ENCODE results near the gene NRROS.
A peak's percentile ranks its signal among the peaks of the same experiment; 100 is the strongest.
"Not testable (repeated sequence)": the region's sequence is repeated elsewhere in the genome, so short reads cannot be mapped to it uniquely, and the experiment has no call there.

NRROS gene

DNA sequence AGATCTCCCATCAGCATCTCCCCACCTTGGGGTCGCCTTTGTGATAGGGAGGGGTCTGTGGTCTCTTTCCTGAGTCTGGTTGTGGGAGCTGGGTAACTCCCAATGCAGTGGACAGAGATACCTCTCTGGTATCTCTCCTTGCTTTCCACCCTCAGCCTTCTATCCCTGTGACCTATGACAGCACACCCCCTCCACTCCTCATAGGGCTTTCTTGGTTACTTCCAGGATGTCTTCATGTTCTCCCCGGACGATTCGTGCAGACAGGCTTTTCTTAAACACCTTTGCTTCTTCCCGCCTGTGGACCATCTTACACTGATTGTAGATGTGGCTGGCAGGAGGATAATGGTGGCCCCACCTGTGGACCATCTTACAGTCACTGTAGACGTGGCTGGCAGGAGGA is 14.2 kb upstream of the NRROS start:
- DNase-seq, result no peak

DNA sequence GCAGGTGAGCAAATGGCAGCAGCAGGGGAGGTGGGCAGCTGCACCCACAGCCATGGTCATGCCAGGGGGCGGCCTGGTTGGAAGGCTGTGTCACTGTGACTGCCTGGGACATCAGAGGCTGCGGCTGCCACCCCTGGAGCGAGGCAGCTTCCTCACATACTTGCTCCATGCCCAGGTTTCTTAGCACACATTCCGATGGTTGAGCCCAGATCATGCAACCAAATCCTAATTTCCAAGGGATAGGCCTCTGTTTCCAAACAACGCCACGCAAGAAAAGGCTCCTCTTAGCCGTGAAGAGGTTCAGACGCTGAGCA is 11.6 kb upstream of the NRROS start:
- DNase-seq, result no peak

DNA sequence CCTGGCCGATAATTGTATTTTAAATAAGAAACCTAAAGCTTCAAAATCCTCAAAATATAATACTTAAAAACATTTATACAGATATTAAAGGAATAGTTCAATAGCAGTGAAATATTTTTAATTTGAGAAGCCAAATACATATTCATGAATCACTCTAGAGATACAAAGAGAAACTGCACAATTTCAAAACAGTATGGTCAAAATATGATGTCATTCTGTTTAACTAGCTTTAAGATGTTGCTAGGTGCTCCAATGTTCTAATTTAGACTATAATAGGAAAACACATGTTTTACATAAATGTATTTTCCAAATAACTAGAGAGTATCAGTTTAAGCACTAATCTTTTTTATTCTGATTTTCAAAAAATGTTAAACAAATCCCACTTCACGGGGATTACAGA is 10.3 kb upstream of the NRROS start:
- no peak for DNase-seq

DNA sequence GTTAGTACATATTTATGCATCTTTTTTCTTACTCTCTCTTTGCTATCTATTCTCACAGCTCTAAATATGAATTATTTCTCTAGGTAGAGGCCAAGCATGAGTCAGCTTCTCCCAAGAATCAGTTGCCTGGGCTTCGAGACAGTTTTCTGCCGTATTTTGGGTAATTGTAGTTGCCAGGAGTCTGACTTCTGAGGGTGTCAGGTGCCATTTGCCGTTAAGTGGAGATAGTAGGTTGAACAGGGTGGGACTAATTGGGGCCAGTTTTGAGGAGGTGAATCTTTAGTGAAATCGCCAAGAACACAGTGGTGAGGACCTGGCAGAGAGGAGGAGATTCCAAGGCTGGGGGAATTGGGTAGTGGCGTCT is 7.8 kb upstream of the NRROS start:
- DNase-seq, result no peak

DNA sequence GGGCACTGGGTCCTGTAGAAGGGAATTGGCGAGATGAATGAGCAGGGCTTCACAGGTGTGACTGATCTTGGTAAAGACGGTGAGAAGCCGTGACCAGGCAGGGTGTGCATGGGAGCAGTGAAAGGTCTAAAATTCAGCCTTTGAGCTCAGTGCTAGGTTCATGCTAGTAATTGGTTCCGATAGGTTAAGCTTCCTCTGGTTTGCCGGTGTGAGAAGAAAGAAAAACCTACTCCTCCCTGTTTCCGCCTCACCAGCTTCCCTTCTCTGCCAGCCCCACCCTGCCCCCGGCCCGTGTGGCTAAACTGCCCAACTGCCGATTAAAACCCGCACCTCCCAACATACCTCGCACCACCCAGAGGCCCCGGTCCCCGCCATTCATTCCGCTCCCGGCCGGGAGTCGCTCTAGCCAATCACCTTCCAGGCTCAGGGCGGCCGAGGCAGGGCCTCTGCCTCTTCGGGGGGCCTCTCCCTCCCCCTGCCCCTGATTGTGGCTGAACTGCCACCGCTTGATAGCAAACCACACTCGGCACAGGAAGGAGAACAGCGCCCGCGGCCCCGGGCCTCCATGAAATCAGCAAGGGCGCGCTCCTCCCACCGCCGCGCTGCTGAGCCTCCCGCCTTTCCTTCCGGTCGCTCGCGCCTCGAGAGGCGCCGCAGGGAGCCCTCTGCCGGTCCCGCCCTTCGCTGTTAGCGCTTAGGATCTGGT is 7.3 kb upstream of the NRROS start:
- DNase-seq, result peak; percentile 97

DNA sequence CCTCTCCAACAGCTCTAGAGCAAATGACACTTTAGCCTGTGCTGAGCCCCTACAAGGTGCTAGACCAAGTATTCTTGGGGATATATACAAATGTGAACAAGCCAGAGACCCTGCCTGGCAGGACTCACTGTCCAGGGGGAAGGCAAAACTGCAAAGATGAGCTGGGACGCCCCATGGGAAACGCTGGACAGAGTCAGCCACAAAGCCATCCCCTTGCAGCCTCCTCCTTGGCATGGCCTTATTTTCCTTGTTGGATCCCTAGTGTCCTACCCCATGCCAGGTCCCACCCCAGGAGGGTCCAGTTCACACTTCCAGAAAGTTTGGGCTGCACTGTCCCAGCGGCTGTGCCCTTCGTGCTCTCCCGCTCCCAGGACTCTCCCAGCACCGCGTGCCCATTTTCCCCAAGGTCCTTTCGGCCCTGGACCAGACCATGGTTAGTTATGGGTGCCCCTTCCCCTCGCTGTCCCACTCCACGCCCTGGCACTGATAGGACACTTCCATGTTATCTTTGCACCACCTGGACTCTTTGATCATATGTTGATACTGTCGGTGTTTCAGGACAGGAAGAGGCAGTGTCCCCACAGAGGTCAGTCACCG is 5.8 kb upstream of the NRROS start:
- DNase-seq, result no peak

DNA sequence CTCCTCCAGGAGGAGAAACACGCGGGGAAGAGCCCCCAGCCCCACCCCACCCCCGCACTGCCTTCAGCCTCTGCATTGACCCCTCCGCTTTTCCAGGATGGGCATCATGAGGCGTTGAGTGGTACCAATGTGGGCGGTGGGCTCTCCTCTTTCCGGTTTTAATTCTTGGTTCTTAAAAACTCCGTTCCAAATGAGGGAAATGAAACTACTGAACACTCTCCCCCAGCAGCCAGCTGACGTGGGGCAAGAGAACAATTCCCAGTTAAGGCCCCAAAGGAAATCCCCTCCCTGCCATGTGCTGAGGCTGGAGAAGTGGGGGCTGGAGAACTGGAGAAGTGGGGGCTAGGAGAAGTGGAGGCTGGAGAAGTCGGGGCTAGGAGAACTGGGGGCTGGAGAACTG is 5.3 kb upstream of the NRROS start:
- DNase-seq, result no peak

DNA sequence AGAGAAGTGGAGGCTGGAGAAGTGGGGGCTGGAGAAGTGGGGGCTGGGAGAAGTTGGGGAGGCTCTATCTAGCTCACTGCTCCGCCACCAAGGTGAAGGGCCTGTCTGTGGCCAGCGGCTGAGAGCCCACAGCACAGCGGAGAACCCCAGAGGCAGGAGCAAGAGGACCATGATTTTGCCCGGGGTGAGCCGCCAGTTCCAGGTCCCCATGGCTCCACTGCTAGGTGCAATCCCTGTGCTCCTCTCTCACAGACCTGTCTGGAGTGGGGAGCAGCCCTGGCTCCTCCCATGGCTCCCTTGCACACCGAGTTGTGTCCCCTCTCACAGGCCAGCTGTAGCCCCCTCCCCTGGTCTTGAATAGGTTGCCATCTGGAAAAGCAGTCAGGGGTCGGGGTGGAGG is 4.7 kb upstream of the NRROS start:
- DNase-seq, result no peak

DNA sequence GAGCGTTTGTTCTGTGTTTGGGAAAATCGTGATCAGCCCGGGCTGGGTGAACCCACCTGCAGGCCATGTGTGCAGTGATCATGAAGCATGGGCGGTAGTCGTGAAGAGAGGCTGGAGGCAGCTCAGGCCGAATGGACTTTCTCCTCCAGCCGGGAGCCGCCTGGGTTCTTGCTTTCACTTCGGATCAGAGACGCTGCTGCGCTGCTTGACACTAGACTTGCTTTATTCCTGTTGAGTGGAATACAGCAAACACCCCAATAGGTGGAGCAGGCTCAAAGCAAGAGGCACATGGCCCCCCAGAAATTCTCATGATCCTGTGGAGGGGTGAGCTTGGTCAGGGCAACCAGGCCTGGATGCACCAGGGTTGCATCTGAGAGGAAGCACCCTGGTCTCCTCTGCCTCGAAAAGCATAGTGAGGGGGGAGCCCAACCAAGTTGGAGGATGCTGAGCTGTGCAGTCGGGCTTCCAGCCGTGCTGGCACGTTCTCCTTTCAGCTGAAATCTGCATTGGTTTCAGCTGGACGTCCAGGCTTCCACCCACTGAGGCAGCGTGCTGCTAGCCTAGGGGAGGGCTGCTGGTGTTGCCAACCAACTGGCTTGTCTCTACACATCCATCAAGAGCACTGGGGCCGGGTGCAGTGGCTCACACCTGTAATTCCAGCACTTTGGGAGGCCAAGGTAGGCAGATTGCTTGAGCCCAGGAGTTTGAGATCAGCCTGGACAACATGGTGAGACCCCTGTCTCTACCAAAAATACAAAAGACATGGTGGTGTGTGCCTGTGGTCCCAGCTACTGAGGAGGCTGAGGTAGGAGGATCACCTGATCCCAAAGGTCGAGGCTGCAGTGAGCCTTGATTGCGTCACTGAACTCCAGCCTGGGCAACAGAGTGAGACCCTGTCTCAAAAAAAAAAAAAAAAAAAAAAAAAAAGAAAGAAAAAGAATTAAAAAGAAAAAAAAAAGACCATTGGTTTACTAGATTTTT is 2.8 kb upstream of the NRROS start:
- no peak for DNase-seq

DNA sequence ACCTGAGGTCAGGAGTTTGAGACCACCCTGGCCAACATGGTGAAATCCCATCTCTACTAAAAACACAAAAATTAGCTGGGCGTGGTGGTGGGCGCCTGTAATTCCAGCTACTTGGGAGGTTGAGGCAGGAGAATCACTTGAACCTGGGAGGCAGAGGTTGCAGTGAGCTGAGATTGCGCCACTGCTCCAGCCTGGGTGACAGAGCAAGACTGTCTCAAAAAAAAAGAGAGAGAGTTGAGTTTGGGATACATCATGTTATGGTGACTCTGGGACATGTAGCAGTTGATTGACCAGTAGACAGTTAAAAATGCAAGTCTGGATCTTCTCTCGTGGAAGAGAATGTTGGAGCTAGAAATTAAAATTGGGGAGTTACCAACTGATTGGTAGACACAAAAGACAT is 1.6 kb upstream of the NRROS start:
- DNase-seq, result not testable (repeated sequence)

DNA sequence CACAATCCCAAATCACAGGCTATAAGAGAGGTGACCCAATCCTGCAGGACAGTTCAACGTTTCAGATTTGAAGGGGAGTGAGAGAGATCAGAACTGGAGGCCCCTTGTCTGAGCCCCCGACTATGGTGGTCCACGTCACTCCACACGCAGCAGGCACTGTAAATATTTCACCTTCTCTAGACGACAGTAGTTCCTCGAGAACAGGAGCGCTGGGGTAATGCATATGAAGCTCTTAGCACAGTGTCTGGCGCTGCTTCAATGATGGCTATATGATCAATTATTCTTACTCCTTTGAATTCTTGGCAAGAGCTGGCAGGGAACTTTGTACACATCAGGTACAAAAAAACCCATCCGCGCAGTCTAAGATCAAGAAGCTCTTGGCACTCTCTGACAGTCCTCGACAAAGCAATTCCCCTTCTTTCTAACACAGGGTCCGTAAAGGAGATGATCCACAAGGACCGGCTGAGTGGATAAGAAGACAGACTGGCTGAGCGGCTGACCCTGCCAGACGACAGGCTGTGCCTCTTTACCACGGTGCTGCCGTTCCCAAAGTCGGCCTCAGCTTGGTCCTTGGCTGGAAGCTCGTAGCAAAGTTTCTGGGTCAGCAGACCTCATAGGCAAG is 522 bp upstream of the NRROS start:
- no peak for DNase-seq

DNA sequence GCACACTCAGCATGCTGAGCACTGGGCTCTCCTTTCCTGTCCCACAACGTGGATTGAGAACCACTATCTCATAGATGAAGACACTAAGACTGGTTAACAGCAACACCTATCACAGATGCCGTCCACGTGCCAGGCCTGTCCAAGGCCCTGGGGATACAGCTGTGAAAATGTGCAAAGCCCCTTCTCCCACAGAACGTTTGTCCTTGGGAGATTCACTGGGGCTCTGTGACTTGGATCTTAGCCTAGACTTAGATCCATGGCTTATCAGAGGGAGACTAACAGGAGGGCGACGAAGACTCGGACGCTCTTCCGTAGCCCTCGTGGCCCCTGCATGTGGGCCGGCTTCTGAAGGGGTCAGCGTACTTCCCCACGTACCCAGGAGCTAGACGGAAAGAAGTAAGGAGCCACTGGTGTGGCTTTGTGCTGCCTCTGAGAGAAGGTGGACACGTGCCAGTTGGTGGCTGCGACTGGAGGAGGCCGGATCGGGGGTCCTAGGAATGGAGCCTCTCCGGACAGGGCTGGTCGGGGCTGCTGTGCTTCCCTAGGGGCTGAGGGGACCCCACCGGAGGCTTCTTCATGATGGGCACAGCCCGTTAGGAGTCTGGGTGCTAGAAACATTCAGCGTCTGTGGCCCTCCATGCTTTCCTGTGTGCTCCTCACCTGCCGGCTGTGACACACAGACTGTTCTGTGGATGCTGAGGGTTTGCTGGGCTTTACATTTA is 964 bp downstream of the NRROS start:
- DNase-seq, result no peak

DNA sequence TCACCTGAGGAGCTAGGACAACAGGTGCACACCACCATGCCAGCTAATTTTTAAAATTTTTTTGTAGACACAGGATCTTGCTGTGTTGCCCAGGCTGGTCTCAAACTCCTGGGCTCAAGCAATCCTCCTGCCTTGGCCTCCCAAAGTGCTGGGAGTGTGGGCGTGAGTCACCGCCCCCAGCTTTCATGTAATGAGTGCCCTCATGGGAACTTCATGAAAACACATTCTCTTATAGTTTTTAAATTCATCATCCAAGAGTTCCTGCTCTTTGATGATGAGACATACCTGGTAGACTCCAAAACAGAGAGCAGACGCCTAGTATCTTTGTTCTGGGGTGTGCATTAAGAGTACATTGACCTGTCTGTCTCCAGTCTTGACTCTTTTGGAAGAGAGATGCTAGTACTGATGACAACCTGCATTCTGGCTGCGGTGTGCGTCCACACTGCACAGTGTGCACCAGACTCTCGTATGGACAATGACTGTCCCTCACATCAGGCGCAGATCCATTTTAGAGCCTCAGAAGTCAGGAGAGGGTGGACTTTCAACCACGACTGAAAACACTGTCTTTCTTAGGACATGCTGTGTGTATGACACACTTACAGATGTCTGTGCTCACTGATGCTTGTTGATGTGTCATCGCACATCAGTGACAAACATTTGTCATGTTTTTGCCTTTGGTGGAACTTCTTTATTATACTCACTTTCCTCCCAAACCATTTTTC is 2.0 kb downstream of the NRROS start:
- no peak for DNase-seq

DNA sequence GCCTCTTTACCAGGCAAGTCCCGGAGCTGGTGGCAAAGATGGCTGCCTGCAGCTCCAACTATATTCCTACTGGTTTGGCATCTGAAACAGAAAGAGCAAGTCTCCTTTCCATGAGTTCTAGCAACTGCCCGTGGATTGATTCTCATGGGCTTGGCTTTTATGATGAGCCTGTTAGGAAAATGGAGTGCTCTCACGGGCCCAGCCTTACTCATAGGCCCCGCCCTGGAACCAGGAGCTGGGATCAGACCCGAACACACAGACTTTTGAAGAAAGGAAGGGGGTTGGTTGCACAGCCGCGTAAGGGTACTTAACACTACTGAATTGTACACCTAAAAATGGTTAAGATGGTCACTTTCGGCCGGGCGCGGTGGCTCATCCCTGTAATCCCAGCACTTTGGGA is 2.9 kb downstream of the NRROS start:
- no peak for DNase-seq

DNA sequence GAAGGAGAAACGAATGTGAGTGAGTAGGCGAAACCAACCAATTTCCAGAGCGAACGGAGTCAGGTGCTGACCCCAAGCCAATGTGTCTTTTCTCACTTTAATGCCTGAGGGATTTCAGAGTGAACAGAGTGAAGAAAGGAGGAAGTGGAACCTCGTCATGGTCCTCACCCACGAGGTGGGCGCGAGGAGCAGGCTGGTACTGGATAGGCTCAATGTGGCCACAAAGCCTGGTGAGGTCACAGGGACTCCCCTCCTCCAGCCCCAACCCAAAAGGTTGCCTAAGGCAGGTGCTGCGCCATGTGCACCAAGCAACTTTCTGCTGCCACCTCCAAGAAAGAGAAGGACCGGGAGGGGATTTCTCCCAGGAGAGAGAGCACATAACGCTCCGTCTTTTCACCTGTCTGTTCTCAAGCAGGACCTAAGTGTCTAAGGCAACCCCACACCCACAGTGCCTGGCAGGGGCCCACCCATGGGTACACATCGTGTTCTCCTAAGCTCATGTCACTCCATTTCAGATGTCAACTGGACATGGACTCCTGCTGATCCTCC is 3.8 kb downstream of the NRROS start:
- DNase-seq, result no peak

DNA sequence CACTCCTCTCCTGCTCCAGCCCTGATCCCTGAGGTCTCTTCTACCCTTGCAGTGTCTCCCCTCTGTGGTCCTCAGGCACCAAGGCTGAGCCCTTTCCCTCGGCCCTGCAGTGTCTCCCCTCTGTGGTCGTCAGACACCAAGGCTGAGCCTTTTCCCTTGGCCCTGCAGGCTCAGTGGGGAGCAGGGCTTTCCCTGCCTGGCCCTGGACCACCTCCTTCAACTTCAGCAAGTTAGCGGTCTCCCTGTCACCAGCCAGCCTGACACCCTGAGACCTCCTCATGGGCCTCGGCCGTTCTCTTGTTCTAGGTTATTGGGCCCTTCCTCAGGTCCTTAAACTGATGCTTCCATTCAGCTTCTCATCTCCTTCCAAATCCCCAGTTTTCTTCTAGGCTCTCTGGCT is 4.3 kb downstream of the NRROS start:
- no peak for DNase-seq

DNA sequence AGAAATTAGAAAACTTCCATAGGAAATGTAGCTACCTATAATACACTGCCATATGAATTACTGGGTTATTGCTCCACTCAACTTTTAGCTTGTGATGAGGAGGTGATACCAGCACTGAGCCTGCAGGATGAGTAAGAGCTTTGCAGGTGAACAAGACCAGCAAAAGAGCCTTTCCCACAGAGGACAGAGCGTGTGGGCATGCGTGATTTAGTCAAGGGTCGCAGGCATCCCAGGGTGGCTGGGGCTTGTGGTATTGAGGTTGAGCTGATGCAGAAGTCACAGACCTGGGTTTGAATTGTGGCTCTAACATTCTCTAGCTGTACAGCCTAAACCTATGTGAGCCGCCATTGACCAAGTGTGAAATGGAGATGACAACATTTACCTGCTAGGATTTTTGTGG is 5.6 kb downstream of the NRROS start:
- no peak for DNase-seq

DNA sequence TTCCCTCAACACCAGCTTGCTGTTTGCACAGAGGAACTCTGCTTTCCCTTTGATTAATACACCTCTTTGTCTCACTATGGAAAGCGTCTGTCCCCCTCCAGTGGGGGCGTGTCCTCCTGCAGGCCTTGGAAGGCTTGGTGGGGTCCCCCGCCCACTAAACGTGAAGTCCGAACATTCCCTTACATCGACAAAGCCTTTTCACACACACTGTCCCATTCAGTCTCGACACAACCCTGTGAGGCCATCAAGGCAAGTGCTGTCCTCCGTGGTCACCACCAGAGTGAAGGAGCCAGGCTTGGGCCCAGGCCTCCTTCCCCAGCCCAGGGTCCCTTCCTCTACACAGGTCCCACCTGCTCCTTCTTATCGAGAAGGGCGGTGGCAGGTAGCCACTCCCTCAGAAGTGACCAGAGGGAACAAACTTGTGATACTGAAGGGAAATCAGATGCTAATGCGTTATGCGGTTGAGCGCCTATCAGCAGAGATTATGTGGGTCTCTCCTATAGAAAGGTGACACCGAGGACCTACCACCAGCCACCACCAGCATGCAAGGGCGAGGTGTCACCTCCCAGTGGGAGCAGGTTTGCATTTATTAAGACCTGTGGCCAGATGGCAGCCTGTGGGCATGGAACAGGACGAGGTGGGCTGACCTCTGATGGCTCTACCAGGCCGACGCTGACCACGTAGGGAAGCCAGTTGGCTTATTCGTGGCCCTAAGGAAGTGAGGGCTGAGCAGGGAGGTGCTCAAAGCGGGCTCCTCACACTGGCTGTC is 6.6 kb downstream of the NRROS start:
- no peak for DNase-seq

DNA sequence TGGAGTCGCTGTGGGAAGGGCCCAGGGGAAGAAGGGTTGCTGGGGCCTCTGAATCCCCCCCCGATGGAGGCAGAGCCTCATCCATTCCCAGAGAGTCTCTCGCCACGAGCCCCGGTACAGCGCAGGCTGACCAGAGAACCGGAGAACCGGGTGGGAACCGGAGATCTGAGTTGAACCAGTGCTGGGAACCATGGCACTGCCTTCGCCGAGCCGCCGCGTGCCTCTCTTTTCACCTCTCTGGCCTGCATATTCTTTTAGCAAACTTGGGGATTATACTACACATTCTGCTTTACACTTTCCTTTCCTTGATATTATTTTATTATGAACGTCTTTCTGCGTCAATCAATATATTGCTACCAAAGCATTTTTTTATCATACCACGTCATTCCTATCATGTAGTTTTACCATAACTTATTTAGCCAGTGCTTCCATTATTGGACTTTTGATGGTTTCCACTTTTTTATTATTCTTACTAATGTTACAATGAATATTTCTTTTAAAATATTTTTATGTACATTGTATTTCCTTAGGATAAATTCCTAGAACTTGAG is 7.2 kb downstream of the NRROS start:
- no peak for DNase-seq

DNA sequence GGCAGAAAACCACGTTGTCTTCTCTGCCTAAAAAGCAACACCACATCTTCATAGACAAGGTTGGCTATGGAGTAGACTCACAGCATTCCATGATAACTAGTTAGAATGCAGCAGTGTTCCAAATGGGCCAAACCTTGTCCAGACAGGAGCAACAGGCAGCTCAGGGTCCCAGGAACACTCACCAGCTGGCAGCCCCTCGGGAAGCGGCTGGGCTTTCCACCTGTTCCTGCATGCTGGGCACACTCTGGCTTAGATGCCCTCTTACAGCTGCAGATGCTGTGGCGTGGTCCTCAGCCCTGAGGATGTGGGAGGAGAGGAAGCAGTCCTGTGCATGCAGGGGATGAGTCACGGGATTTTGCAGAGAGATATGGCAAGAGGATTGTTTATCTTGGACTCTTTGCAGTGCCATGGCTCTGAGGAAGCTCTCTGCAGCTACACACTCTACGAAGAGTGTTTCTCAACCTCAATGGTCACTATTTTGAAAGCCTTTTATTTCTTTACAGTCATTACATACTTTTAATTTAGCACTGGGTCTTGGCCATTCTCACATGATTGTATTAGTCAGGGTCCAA is 11.3 kb downstream of the NRROS start:
- DNase-seq, result no peak

DNA sequence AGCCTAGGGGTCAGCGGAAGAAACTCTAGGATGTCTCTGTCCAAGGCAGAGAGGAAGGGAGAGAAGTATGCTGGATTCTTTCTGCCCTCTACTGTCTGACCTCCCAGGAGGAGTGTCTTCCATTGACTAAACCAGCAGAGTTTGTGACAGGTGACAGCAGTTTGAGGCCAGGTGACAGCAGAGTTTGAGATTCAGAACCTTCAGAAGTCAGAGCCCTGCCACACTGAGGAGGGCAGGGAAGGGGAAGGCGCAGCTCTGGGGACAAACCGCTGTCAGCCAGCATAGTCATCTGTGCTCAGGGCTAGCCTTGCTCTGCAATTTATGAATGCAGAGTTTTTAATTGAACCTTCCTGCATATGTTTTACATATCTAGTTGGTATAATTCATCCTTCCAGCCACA is 12.3 kb downstream of the NRROS start:
- DNase-seq, result no peak
